Measurements from ENCODE around the gene SLC25A38. TPM values are rescaled to one million over a fixed set of nuclear protein-coding genes. Genes with fewer than 3 reads are reported as not detected.

SLC25A38 gene
- total and polyA plus RNA-seq, 4 experiments from 2014 or later, result 44.5 to 55.5 (median 49.8) TPM

DNA sequence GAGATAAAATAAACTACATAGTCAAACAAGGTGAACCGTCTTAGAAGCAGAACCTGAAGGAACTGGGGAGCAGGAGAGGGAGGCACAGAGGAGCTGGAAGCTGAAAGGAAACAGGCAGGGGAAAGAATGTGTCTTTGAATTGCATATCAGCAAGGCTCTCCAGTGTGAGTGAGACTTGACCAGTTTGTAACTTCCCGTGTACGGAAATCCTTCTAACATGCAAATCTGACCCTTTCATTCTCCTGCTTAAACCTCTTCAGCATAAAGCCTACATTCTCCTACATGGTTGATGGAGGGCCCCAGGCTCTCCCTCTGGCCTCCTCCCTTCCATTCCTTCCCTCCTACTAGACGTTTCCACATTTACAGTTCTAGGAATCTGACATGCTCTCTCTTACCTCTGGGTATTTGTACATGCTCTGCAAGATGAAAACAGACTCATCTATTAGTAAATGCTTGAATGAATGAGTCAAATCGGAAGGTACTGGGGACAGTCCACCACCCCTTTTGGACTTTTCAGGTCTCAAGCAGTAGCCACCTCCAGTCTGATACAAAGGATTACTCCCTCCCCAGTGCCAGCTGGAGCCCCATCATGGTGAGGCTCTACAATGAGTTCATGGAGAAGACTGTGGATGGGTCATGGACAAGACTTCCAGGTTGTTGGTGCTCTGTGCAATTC is 6.1 kb upstream of the SLC25A38 start:
- ChIA-PET CTCF (ENCODE audit: partially characterized antibody) (interaction anchor here (0.8 to 6.4 kb wide), 10 partner anchors 10 to 308 kb away, joined by 3 to 73 read pairs (median 4); partner anchors contain the start of gene CCR8), POLR2A (ENCODE audit: partially characterized antibody) (interaction anchor here (2.8 kb wide), 1 partner anchor 86 kb away, joined by 10 read pairs; no protein-coding TSS in a partner anchor)
- H3K27ac Mint-ChIP-seq, result peak overlapping the region in 1 of 7 donors; percentile 38
- no peak for DNase-seq
- peaks cover 4 to 11% (median 6%) of the 10 kb centered on the region in 4 donors for H3K4me1 Mint-ChIP-seq
- H3K36me3 Mint-ChIP-seq, result no peaks in the 10 kb centered on the region
- no peaks in the 10 kb centered on the region for H3K9me3 ChIP-seq (ENCODE audit: control insufficient read depth in 1 of 2, low read length in 2 of 2)
- H3K27ac ChIP-seq (ENCODE audit: low read depth, low read length), result no peak overlapping the region
- H3K4me3 Mint-ChIP-seq, result no peak overlapping the region
- no peak overlapping the region for H3K4me3 ChIP-seq (ENCODE audit: low read length in 2 of 2)
- H3K27me3 Mint-ChIP-seq, result no peaks in the 10 kb centered on the region
- H3K9me3 Mint-ChIP-seq, result no peaks in the 10 kb centered on the region
- H3K36me3 ChIP-seq (ENCODE audit: insufficient read depth, low read length), result no peaks in the 10 kb centered on the region
- H3K27me3 ChIP-seq (ENCODE audit: insufficient read depth, low read length), result no peaks in the 10 kb centered on the region
- H3K4me1 ChIP-seq (ENCODE audit: insufficient read depth, low read length), result peaks cover 4% of the 10 kb centered on the region
- intact Hi-C loops (cut with micrococcal nuclease), result no loop called here

DNA sequence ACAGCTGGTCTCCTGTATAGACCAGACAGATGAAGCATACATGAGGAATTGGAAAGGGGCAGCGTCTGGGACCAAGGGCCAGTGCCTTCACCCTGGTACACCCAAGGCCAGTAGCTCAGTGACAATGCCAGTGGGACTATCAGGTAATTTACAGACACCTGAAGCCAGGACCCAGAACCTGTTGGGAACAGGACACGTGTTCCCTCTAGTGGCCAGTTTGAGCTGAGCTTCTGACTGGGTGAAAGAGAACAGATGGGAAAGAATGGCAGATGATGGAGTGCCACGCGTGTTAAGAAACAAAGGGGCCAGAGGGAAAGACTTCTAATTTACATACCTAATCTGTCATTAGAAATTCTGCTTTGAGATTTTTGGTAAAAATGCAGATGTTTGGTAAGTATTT is 5.1 kb upstream of the SLC25A38 start:
- H3K36me3 ChIP-seq (ENCODE audit: insufficient read depth, low read length), result no peaks in the 10 kb centered on the region
- peaks cover 11% of the 10 kb centered on the region for H3K4me1 ChIP-seq (ENCODE audit: insufficient read depth, low read length)
- no peak overlapping the region for H3K4me3 ChIP-seq (ENCODE audit: low read length in 2 of 2)
- Mint-ChIP-seq H3K9me3 (no peaks in the 10 kb centered on the region), H3K4me3 (peak overlapping the region in 1 of 8 donors; percentile 18), H3K36me3 (peaks cover 0 to under 1% of the 10 kb centered on the region in 2 donors), H3K27ac (peak overlapping the region in 2 of 7 donors; percentile 28 to 39), H3K27me3 (no peaks in the 10 kb centered on the region), H3K4me1 (peaks cover 4 to 15% (median 8%) of the 10 kb centered on the region in 4 donors)
- H3K9me3 ChIP-seq (ENCODE audit: control insufficient read depth in 1 of 2, low read length in 2 of 2), result no peaks in the 10 kb centered on the region
- H3K27ac ChIP-seq (ENCODE audit: low read depth, low read length), result no peak overlapping the region
- ChIA-PET CTCF (ENCODE audit: partially characterized antibody) (interaction anchor here (0.5 to 6.4 kb wide), 21 partner anchors 9 to 403 kb away, joined by 3 to 73 read pairs (median 4); partner anchors contain the start of gene CCR8), POLR2A (ENCODE audit: partially characterized antibody) (interaction anchor here (0.6 to 2.8 kb wide), 3 partner anchors 30 to 87 kb away, joined by 3 to 10 read pairs (median 4); no protein-coding TSS in a partner anchor)
- DNase-seq, result peak; percentile 58 to 69 (median 62)
- intact Hi-C loops (cut with micrococcal nuclease), result loop anchor here (1.0 kb wide), 3 partner anchors 86 to 189 kb away; no protein-coding TSS in a partner anchor
- H3K27me3 ChIP-seq (ENCODE audit: insufficient read depth, low read length), result no peaks in the 10 kb centered on the region

DNA sequence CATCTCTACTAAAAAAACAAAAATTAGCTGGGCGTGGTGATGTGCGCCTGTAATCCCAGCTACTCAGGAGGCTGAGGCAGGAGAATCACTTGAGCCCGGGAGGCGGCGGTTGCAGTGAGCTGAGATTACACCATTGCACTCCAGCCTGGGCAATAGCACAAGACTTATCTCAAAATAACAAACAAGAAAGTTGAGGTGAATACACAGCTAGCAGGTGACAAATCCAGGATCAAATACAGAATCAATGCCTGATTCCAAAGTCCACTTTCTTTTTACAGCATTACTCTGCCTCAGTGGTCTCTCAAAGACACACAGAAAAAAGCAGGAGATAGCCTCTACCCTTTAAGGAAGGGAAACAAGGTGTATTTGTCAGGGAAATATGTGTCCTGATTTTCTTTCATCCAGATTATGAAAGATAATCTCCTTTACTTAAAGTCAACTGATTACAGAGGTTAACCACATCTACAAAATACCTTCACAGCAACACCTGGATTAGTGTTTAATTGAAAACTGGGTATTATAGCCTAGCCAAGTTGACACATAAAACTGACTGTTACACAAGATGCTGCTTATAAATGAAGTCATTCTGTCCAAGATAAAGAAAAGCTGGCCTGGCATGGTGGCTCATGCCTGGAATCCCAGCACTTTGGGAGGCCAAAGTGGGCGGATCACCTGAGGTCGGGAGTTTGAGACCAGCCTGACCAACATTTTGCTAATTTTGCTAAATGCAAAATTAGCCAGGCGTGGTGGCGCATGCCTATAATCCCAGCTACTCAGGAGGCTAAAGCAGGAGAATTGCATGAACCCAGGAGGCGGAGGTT is 4.0 kb upstream of the SLC25A38 start:
- intact Hi-C loops (cut with micrococcal nuclease), result loop anchor here (1.0 kb wide), 3 partner anchors 87 to 190 kb away; no protein-coding TSS in a partner anchor

DNA sequence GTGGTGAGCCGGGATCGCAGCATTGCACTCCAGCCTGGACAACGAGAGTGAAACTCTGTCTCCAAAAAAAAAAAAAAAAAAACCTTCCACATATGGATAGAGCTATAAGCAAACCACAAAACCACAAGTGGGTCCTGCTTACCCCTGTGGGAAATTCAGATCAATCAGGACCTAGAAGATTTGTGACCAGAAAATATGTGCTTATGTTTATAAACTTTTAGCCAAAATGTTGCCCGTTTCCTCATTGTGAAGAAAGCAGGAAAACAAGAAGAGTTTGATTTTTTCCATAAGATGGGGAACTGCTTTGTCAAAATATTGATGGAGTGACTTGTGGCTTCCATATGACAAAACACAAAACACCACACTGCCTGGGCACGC is 3.4 kb upstream of the SLC25A38 start:
- H3K9me3 ChIP-seq (ENCODE audit: control insufficient read depth in 1 of 2, low read length in 2 of 2), result no peaks in the 10 kb centered on the region
- H3K27ac Mint-ChIP-seq, result no peak overlapping the region
- H3K27ac ChIP-seq (ENCODE audit: low read depth, low read length), result no peak overlapping the region
- peaks cover 15% of the 10 kb centered on the region for H3K4me1 ChIP-seq (ENCODE audit: insufficient read depth, low read length)
- H3K9me3 Mint-ChIP-seq, result no peaks in the 10 kb centered on the region
- no peaks in the 10 kb centered on the region for H3K27me3 ChIP-seq (ENCODE audit: insufficient read depth, low read length)
- POLR2A ChIA-PET (ENCODE audit: partially characterized antibody), result interaction anchor here (2.8 kb wide), 1 partner anchor 89 kb away, joined by 10 read pairs; no protein-coding TSS in a partner anchor
- no peak overlapping the region for H3K4me3 Mint-ChIP-seq
- CTCF ChIA-PET (ENCODE audit: partially characterized antibody), result interaction anchor here (1.1 to 6.4 kb wide), 4 partner anchors 19 to 189 kb away, joined by 3 to 73 read pairs (median 7); no protein-coding TSS in a partner anchor
- intact Hi-C loops (cut with micrococcal nuclease), result loop anchor here (5.0 to 10.0 kb wide), 4 partner anchors 272 to 1145 kb away; partner anchors contain the start of genes EXOG, GORASP1, RPL14 and TTC21A
- H3K36me3 ChIP-seq (ENCODE audit: insufficient read depth, low read length), result no peaks in the 10 kb centered on the region
- DNase-seq, result no peak
- H3K4me1 Mint-ChIP-seq, result peaks cover 5 to 27% (median 17%) of the 10 kb centered on the region in 4 donors
- H3K36me3 Mint-ChIP-seq, result peaks cover 0 to 7% of the 10 kb centered on the region in 2 donors
- H3K27me3 Mint-ChIP-seq, result no peaks in the 10 kb centered on the region
- H3K4me3 ChIP-seq (ENCODE audit: low read length in 2 of 2), result no peak overlapping the region

More for the DNA sequence above, 4.0 kb upstream of the SLC25A38 start:
- Histone ChIP-seq H3K27me3 (ENCODE audit: insufficient read depth, low read length) (no peaks in the 10 kb centered on the region), H3K36me3 (ENCODE audit: insufficient read depth, low read length) (no peaks in the 10 kb centered on the region), H3K27ac (ENCODE audit: low read depth, low read length) (no peak overlapping the region), H3K4me1 (ENCODE audit: insufficient read depth, low read length) (peaks cover 11% of the 10 kb centered on the region), H3K4me3 (ENCODE audit: low read length in 2 of 2) (no peak overlapping the region), H3K9me3 (ENCODE audit: control insufficient read depth in 1 of 2, low read length in 2 of 2) (no peaks in the 10 kb centered on the region)
- ChIA-PET CTCF (ENCODE audit: partially characterized antibody) (interaction anchor here (0.7 to 6.4 kb wide), 10 partner anchors 8 to 281 kb away, joined by 3 to 73 read pairs (median 4); no protein-coding TSS in a partner anchor), POLR2A (ENCODE audit: partially characterized antibody) (interaction anchor here (0.5 to 2.8 kb wide), 2 partner anchors 88 to 1338 kb away, joined by 3 to 10 read pairs; no protein-coding TSS in a partner anchor)
- Mint-ChIP-seq H3K4me1 (peaks cover 4 to 21% (median 14%) of the 10 kb centered on the region in 4 donors), H3K27me3 (no peaks in the 10 kb centered on the region), H3K9me3 (no peaks in the 10 kb centered on the region), H3K4me3 (no peak overlapping the region), H3K36me3 (peaks cover 0 to 7% of the 10 kb centered on the region in 2 donors), H3K27ac (no peak overlapping the region)
- DNase-seq, result no peak

DNA sequence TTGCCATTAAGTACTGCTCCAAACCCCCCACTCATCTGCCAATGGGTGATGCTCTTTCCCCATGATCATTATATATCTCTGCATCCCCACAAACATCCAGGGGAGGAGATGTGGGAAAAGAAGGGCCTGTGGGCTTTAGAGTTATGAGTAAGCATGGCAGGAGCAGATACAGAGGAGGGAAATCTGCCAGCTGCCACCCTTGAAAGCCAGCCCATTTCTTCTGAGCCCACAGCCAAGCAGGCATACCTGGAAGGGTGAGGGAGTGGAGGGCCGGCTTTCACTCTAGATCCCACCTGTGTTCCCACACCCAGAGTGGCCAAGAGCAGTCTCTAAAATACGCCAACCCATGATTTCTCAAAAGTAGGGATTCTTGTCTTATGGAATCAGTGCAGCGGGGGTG is 1.7 kb upstream of the SLC25A38 start:
- no peaks in the 10 kb centered on the region for H3K27me3 Mint-ChIP-seq
- Histone ChIP-seq H3K4me1 (ENCODE audit: insufficient read depth, low read length) (peaks cover 32% of the 10 kb centered on the region), H3K27ac (ENCODE audit: low read depth, low read length) (no peak overlapping the region), H3K9me3 (ENCODE audit: control insufficient read depth in 1 of 2, low read length in 2 of 2) (no peaks in the 10 kb centered on the region), H3K4me3 (ENCODE audit: low read length in 2 of 2) (no peak overlapping the region), H3K36me3 (ENCODE audit: insufficient read depth, low read length) (no peaks in the 10 kb centered on the region), H3K27me3 (ENCODE audit: insufficient read depth, low read length) (no peaks in the 10 kb centered on the region)
- no peaks in the 10 kb centered on the region for H3K9me3 Mint-ChIP-seq
- H3K36me3 Mint-ChIP-seq, result peaks cover under 1 to 12% of the 10 kb centered on the region in 2 donors
- DNase-seq, result no peak
- peak overlapping the region in 1 of 8 donors; percentile 52 for H3K4me3 Mint-ChIP-seq
- intact Hi-C loops (cut with micrococcal nuclease), result loop anchor here (5.0 to 10.0 kb wide), 4 partner anchors 274 to 1143 kb away; partner anchors contain the start of genes EXOG, GORASP1, RPL14 and TTC21A
- peaks cover 17 to 44% (median 30%) of the 10 kb centered on the region in 4 donors for H3K4me1 Mint-ChIP-seq
- ChIA-PET POLR2A (ENCODE audit: partially characterized antibody) (interaction anchor here (1.1 to 1.4 kb wide), 2 partner anchors 11 to 26 kb away, joined by 3 read pairs; no protein-coding TSS in a partner anchor), CTCF (ENCODE audit: partially characterized antibody) (no interaction called here)
- H3K27ac Mint-ChIP-seq, result peak overlapping the region in 4 of 7 donors; percentile 16 to 53 (median 33)

DNA sequence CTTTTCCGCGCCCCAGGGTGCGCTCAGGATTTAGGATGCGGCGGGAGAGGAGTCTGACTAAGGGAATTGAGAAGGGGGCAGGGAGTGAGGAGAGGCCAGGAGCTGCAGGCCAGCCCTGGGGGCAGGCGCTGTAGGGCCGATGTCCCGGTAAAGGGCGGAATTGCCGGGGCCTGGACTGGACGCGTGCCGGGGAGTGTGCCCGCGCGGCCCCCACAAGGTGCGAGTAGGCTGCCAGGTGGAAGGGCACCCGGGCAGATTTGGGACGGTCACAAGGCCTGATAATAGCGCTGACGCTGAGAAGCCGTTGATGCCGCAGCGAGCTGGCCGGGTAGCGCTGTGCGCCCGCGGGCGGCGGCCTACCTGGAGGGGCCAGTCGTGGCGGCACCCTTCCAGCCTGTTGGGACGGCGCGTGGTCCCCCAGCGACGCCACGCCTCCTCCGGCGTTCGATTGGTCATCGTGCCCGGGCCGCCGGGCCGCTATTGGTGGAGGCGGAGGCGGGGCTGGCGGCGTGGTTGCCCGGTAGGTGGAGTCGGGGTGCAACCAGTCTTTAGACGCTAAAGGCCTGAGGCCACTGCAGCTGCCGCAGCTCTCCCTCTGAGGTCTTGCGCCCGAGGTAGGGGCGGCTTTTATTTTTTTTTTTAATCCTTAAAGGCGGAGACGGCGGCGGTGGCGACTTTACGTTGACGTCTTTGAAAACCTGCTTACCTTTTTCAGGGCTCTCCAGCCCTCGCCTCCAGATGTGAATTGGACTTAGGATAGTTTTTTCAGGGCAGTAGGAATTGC is 903 bp downstream of the SLC25A38 start:
- H3K9me3 ChIP-seq (ENCODE audit: control insufficient read depth in 1 of 2, low read length in 2 of 2), result no peaks in the 10 kb centered on the region
- Mint-ChIP-seq H3K4me1 (peaks cover 38 to 59% (median 50%) of the 10 kb centered on the region in 4 donors), H3K27me3 (no peaks in the 10 kb centered on the region), H3K4me3 (peak overlapping the region; percentile 96 to 100 (median 98)), H3K36me3 (peaks cover 3 to 24% of the 10 kb centered on the region in 2 donors), H3K27ac (peak overlapping the region; percentile 97 to 100 (median 100)), H3K9me3 (no peaks in the 10 kb centered on the region)
- no peaks in the 10 kb centered on the region for H3K36me3 ChIP-seq (ENCODE audit: insufficient read depth, low read length)
- POLR2A ChIA-PET (ENCODE audit: partially characterized antibody), result interaction anchor here (1.0 to 7.2 kb wide), 4 partner anchors 23 to 1815 kb away, joined by 3 to 75 read pairs (median 4); partner anchors contain the start of genes CTNNB1, GORASP1, RPSA and TTC21A
- H3K27me3 ChIP-seq (ENCODE audit: insufficient read depth, low read length), result no peaks in the 10 kb centered on the region
- H3K4me3 ChIP-seq (ENCODE audit: low read length in 2 of 2), result peak overlapping the region; percentile 91 to 92
- peak; percentile 90 to 94 (median 92) for DNase-seq
- CTCF ChIA-PET (ENCODE audit: partially characterized antibody), result interaction anchor here (0.7 to 1.9 kb wide), 4 partner anchors 23 to 257 kb away, joined by 3 to 8 read pairs (median 3); partner anchors contain the start of gene RPSA
- peaks cover 54% of the 10 kb centered on the region for H3K4me1 ChIP-seq (ENCODE audit: insufficient read depth, low read length)
- intact Hi-C loops (cut with micrococcal nuclease), result loop anchor here (1.0 to 10.0 kb wide), 7 partner anchors 22 to 1141 kb away; partner anchors contain the start of genes EIF1B, EXOG, GORASP1 and RPL14
- peak overlapping the region; percentile 93 for H3K27ac ChIP-seq (ENCODE audit: low read depth, low read length)
